Erythroblast (primary cell): ENCODE measurements around the gene PPIL3.

Experiments
- GATA1 ChIP-seq: IDR thresholded peaks from 2 replicates; pipeline ENCODE4 v1.6.1; 2011; ENCODE audit warnings: low read depth, mild to moderate bottlenecking, control low read depth, low read length, moderate library complexity
- POLR2A ChIP-seq: IDR thresholded peaks from 2 replicates; pipeline ENCODE4 v1.6.1; 2011; ENCODE audit warnings: mild to moderate bottlenecking, low read length

DNA sequence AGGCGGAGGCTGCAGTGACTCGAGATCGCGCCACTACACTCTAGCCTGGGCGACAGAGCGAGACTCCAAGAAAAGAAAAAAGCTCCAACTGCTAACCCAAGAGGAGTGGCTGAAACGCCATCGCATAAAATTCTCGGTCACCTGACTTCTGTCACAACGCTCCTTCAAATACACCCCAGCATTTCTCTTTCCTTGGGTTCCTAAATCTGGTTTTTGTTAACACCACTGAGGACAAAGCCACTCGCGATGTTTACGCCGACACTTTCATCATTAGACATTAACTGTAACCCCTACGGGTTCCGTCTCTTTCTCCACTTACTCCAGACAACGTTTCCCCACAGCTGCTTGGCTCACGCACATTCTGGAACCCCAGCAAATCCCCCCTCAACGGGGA, 25.1 kb downstream of the PPIL3 start:
- TF ChIP-seq POLR2A (no peak), GATA1 (no peak)
